HepG2 (cell line): ENCODE measurements around the gene IGFL2.

Experiments
- BHLHE40 ChIP-seq: IDR thresholded peaks from 2 replicates; pipeline ENCODE4 v1.6.1; 2011; ENCODE audit warnings: low read length, improper control_type of control experiment
- CENPT ChIP-seq: sonication (generic); formaldehyde crosslinking; IDR thresholded peaks from 2 replicates; pipeline ENCODE4 v1.8.0; 2022; ENCODE audit warnings: low read depth, mild to moderate bottlenecking, moderate library complexity, missing genetic modification reagents
- EZH2 ChIP-seq: conservative IDR thresholded peaks from 2 replicates; pipeline ENCODE4 v1.6.1; 2012; ENCODE audit warnings: mild to moderate bottlenecking, low read depth, low read length, moderate library complexity
- HNRNPL ChIP-seq: fragments of 200-400 bp; formaldehyde crosslinking; IDR thresholded peaks from 2 replicates; pipeline ENCODE4 v1.6.1; 2017; ENCODE audit warnings: mild to moderate bottlenecking, low read depth, low read length
- NR2F1 ChIP-seq, 2 experiments: fragments of 450-650 bp in 1 of 2; formaldehyde crosslinking in 1 of 2; IDR thresholded peaks; 2 replicates each; pipeline versions ENCODE4 v1.5.0 to v1.6.1; 2016 to 2020; ENCODE audit warnings: mild to moderate bottlenecking in 1 of 2, missing compliant biosample characterization in 1 of 2, missing genetic modification reagents in 1 of 2, moderate library complexity in 1 of 2
- TCF7 ChIP-seq: sonication (generic); IDR thresholded peaks from 2 replicates; pipeline ENCODE4 v1.6.1; 2016; ENCODE audit warnings: antibody characterized with exemption, low read depth
- YY1 ChIP-seq: IDR thresholded peaks from 2 replicates; pipeline ENCODE4 v1.6.1; 2011; ENCODE audit warnings: low read length, low read depth, moderate library complexity, mild to moderate bottlenecking; ENCODE audit not compliant: insufficient read depth, insufficient replicate concordance
- ZBTB43 ChIP-seq: sonication (generic); formaldehyde crosslinking; conservative IDR thresholded peaks from 2 replicates; pipeline ENCODE4 v1.4.0; 2020; ENCODE audit warnings: missing genetic modification reagents
- ZKSCAN8 ChIP-seq: IDR thresholded peaks from 2 replicates; pipeline ENCODE4 v1.6.1; 2016; ENCODE audit warnings: borderline replicate concordance, missing genetic modification reagents, missing compliant biosample characterization
- TF ChIP-seq, protein P1 (sequence below): sonication (generic); formaldehyde crosslinking; IDR thresholded peaks from 2 replicates; pipeline ENCODE4 v1.4.0; 2020; ENCODE audit warnings: missing genetic modification reagents
- TF ChIP-seq, protein P2 (sequence below): sonication (generic); formaldehyde crosslinking; IDR thresholded peaks from 2 replicates; pipeline ENCODE4 v1.4.0; 2020; ENCODE audit warnings: missing genetic modification reagents

DNA sequence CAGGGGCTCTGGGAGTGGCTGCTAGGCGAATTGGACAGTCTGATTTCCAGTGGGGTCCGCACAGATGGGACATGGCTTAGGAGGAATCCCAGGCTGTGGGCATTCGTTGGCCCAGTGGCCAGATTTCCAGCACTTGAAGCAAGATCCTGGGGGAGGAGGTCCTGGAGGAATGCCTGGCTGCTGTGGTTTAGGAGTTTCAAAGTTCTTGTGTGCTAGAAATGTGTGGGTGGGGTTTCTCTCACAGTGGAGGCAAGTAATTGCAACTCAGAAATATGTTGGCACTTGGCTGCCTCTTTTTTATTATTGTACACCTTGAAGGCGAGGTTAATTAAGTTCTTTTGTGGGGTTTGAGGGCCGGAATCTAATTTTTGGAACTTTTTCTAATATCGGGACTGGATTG is 40.7 kb upstream of the IGFL2 start:
- TF ChIP-seq, protein P1, sequence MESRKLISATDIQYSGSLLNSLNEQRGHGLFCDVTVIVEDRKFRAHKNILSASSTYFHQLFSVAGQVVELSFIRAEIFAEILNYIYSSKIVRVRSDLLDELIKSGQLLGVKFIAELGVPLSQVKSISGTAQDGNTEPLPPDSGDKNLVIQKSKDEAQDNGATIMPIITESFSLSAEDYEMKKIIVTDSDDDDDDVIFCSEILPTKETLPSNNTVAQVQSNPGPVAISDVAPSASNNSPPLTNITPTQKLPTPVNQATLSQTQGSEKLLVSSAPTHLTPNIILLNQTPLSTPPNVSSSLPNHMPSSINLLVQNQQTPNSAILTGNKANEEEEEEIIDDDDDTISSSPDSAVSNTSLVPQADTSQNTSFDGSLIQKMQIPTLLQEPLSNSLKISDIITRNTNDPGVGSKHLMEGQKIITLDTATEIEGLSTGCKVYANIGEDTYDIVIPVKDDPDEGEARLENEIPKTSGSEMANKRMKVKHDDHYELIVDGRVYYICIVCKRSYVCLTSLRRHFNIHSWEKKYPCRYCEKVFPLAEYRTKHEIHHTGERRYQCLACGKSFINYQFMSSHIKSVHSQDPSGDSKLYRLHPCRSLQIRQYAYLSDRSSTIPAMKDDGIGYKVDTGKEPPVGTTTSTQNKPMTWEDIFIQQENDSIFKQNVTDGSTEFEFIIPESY (CRISPR knock-in tag), result no peak
- no peak for TF ChIP-seq CENPT (CRISPR knock-in tag)
- no peak for TF ChIP-seq YY1
- no peak for TF ChIP-seq NR2F1 (CRISPR knock-in tag; IDR thresholded peaks at IDR 0.05)
- TF ChIP-seq ZKSCAN8, result no peak
- no peak for TF ChIP-seq BHLHE40
- TF ChIP-seq HNRNPL, result no peak
- TF ChIP-seq TCF7, result no peak
- no peak for TF ChIP-seq ZBTB43 (CRISPR knock-in tag)
- no peak for TF ChIP-seq EZH2
- TF ChIP-seq, protein P2, sequence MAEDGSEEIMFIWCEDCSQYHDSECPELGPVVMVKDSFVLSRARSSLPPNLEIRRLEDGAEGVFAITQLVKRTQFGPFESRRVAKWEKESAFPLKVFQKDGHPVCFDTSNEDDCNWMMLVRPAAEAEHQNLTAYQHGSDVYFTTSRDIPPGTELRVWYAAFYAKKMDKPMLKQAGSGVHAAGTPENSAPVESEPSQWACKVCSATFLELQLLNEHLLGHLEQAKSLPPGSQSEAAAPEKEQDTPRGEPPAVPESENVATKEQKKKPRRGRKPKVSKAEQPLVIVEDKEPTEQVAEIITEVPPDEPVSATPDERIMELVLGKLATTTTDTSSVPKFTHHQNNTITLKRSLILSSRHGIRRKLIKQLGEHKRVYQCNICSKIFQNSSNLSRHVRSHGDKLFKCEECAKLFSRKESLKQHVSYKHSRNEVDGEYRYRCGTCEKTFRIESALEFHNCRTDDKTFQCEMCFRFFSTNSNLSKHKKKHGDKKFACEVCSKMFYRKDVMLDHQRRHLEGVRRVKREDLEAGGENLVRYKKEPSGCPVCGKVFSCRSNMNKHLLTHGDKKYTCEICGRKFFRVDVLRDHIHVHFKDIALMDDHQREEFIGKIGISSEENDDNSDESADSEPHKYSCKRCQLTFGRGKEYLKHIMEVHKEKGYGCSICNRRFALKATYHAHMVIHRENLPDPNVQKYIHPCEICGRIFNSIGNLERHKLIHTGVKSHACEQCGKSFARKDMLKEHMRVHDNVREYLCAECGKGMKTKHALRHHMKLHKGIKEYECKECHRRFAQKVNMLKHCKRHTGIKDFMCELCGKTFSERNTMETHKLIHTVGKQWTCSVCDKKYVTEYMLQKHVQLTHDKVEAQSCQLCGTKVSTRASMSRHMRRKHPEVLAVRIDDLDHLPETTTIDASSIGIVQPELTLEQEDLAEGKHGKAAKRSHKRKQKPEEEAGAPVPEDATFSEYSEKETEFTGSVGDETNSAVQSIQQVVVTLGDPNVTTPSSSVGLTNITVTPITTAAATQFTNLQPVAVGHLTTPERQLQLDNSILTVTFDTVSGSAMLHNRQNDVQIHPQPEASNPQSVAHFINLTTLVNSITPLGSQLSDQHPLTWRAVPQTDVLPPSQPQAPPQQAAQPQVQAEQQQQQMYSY (CRISPR knock-in tag), result no peak
